ENCODE results near the gene CNTNAP5.

Gene CNTNAP5

DNA sequence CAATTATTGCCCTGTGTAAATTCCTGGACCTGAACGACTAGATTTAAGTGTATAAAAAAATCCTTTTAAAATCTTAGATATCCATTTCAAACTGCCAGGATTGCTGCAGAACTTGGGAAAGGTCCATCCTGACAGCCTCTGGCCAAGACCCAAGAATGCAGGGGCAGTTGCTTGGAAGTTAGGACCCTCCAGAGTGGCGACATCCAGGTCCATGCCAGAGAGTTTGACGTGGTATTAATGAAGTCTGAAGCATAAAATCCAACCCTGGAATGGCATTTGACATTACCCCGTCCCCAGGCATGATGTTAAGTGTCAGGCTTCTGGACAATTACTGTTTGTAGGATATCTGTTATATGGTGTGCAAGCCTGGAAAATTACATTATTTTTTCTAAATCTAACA lies 810.2 kb downstream of the CNTNAP5 start:
- no peak for TF ChIP-seq FOXK2 (IDR thresholded peaks at IDR 0.05)
- ChIA-PET CTCF (no interaction called here), POLR2A (no interaction called here)
- DNase-seq (ENCODE audit: extremely low spot score), result no peak

DNA sequence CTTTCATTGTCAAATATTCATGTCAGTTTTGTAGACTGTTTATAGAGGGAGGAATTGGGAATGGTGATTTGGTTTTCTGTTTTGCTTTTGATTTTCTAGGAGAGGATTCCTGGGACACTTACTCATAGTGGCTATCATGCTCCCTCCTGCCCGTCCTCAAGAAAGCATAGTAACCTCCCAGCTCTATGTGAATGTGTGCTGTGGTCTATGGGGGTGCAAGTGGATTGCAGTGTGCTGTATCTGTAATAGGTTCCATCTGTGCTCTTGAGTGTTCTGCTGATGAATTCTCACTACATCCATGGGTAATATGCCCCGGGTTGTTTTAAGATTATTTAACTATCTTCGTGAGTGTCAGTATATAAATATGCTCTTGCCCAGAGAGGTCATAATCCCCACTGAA lies 811.3 kb downstream of the CNTNAP5 start:
- TF ChIP-seq ZNF384 (IDR thresholded peaks at IDR 0.05) (no peak), CTBP1 (IDR thresholded peaks at IDR 0.05; ENCODE audit: borderline replicate concordance) (no peak), NFRKB (IDR thresholded peaks at IDR 0.05) (no peak), SP1 (IDR thresholded peaks at IDR 0.05) (no peak), FOXK2 (IDR thresholded peaks at IDR 0.05) (no peak), LEF1 (IDR thresholded peaks at IDR 0.05; ENCODE audit: borderline replicate concordance) (no peak), FOXA1 (IDR thresholded peaks at IDR 0.05) (no peak), BHLHE40 (IDR thresholded peaks at IDR 0.05; ENCODE audit: borderline replicate concordance) (no peak), FOXM1 (IDR thresholded peaks at IDR 0.05; ENCODE audit: borderline replicate concordance) (no peak), TARDBP (IDR thresholded peaks at IDR 0.05) (no peak), HDGF (IDR thresholded peaks at IDR 0.05; ENCODE audit: borderline replicate concordance) (no peak)
- TF ChIP-seq, protein P1, sequence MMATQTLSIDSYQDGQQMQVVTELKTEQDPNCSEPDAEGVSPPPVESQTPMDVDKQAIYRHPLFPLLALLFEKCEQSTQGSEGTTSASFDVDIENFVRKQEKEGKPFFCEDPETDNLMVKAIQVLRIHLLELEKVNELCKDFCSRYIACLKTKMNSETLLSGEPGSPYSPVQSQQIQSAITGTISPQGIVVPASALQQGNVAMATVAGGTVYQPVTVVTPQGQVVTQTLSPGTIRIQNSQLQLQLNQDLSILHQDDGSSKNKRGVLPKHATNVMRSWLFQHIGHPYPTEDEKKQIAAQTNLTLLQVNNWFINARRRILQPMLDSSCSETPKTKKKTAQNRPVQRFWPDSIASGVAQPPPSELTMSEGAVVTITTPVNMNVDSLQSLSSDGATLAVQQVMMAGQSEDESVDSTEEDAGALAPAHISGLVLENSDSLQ (IDR thresholded peaks at IDR 0.05), result no peak
- DNase-seq (ENCODE audit: extremely low spot score), result no peak
- CTCF ChIA-PET, result no interaction called here
- POLR2A ChIA-PET, result no interaction called here

DNA sequence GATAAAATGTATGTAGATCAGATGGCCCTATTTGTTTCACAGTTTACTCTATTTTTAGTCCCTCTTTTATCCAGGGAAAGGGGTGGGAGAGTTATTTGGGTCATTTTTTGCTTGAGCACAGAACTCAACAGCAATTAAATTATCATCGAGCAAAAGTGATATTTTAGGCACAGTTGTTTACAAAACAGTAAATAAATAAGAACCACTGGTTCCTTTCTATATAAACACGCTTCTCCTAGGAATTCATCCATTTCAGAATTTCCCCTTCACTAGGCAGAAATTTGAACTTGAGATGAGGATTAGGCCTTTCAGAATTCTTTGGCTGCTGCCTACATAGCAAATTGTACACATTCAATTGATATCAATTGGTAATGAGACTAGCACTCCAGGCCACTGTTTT lies 812.4 kb downstream of the CNTNAP5 start:
- DNase-seq (ENCODE audit: extremely low spot score), result no peak
- ChIA-PET POLR2A (no interaction called here), CTCF (no interaction called here)
- TF ChIP-seq SUZ12 (IDR thresholded peaks at IDR 0.05) (no peak), FOXA1 (IDR thresholded peaks at IDR 0.05) (no peak), CTBP1 (IDR thresholded peaks at IDR 0.05; ENCODE audit: borderline replicate concordance) (no peak), ZNF384 (IDR thresholded peaks at IDR 0.05) (no peak), L3MBTL2 (conservative IDR thresholded peaks at IDR 0.05) (no peak), LEF1 (IDR thresholded peaks at IDR 0.05; ENCODE audit: borderline replicate concordance) (no peak), HDGF (IDR thresholded peaks at IDR 0.05; ENCODE audit: borderline replicate concordance) (no peak), ELF4 (IDR thresholded peaks at IDR 0.05) (no peak), SP1 (IDR thresholded peaks at IDR 0.05) (no peak), BHLHE40 (IDR thresholded peaks at IDR 0.05; ENCODE audit: borderline replicate concordance) (no peak), ARNT (IDR thresholded peaks at IDR 0.05) (no peak), FOXK2 (IDR thresholded peaks at IDR 0.05) (no peak), FOXM1 (IDR thresholded peaks at IDR 0.05; ENCODE audit: borderline replicate concordance) (no peak), NFRKB (IDR thresholded peaks at IDR 0.05) (no peak), TARDBP (IDR thresholded peaks at IDR 0.05) (no peak)
- TF ChIP-seq, protein P1 (IDR thresholded peaks at IDR 0.05), result no peak

DNA sequence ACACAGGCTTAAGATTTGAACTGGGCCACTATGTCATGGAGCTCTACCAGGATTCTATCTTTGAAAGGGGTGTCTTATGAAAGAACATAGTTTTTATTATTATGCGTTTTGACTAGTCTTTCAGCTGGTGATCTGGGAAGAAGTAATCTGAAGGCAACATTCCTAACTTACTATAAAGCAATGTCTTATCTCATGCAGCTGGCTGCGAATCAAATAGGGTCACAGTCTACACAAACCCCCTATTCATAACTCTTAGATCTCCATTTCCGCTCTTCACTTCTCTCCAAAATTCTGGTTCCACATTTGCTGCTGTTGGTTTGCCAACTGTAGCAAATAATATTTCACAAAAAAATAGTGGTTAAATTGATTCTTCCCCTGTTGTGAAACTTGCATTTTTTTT lies 813.3 kb downstream of the CNTNAP5 start:
- TF ChIP-seq CTBP1 (IDR thresholded peaks at IDR 0.05; ENCODE audit: borderline replicate concordance) (no peak), ELF4 (IDR thresholded peaks at IDR 0.05) (no peak), SUZ12 (IDR thresholded peaks at IDR 0.05) (no peak), SP1 (IDR thresholded peaks at IDR 0.05) (no peak), LEF1 (IDR thresholded peaks at IDR 0.05; ENCODE audit: borderline replicate concordance) (no peak), FOXK2 (IDR thresholded peaks at IDR 0.05) (no peak), BHLHE40 (IDR thresholded peaks at IDR 0.05; ENCODE audit: borderline replicate concordance) (no peak), ARNT (IDR thresholded peaks at IDR 0.05) (no peak), L3MBTL2 (conservative IDR thresholded peaks at IDR 0.05) (no peak), TARDBP (IDR thresholded peaks at IDR 0.05) (no peak), NFRKB (IDR thresholded peaks at IDR 0.05) (no peak), ZNF384 (IDR thresholded peaks at IDR 0.05) (no peak), FOXA1 (IDR thresholded peaks at IDR 0.05) (no peak), FOXM1 (IDR thresholded peaks at IDR 0.05; ENCODE audit: borderline replicate concordance) (no peak), HDGF (IDR thresholded peaks at IDR 0.05; ENCODE audit: borderline replicate concordance) (no peak)
- TF ChIP-seq, protein P1 (IDR thresholded peaks at IDR 0.05), result no peak
- ChIA-PET POLR2A (no interaction called here), CTCF (no interaction called here)
- no peak for DNase-seq (ENCODE audit: extremely low spot score)

DNA sequence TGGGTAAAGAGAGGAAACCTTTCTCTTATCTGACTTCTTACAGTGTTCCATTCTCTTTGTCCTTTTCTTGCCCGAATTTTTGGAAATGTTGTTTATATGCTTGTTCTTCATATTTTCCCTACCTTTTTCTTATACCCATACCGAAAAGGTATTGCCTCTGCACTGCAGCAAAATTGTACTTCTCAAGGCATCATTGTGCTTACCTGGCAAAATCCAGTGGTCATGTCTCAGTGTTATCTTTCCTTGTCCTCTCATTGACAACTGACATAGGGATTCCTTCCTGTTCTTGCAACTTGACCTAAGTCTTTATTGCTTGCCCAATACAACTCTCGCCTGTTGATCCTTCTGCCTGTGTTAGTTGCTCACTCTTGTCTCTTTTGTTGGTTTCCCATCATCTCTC lies 842.2 kb downstream of the CNTNAP5 start:
- TF ChIP-seq FOXK2 (IDR thresholded peaks at IDR 0.05) (no peak), FOXM1 (IDR thresholded peaks at IDR 0.05; ENCODE audit: borderline replicate concordance) (no peak), SP1 (IDR thresholded peaks at IDR 0.05) (no peak), FOXA1 (IDR thresholded peaks at IDR 0.05) (no peak), BHLHE40 (IDR thresholded peaks at IDR 0.05; ENCODE audit: borderline replicate concordance) (no peak), CTBP1 (IDR thresholded peaks at IDR 0.05; ENCODE audit: borderline replicate concordance) (no peak), ELF4 (IDR thresholded peaks at IDR 0.05) (no peak), LEF1 (IDR thresholded peaks at IDR 0.05; ENCODE audit: borderline replicate concordance) (no peak), L3MBTL2 (conservative IDR thresholded peaks at IDR 0.05) (no peak), ARNT (IDR thresholded peaks at IDR 0.05) (no peak), HDGF (IDR thresholded peaks at IDR 0.05; ENCODE audit: borderline replicate concordance) (no peak), ZNF384 (IDR thresholded peaks at IDR 0.05) (no peak), SUZ12 (IDR thresholded peaks at IDR 0.05) (no peak), TARDBP (IDR thresholded peaks at IDR 0.05) (no peak), NFRKB (IDR thresholded peaks at IDR 0.05) (no peak)
- TF ChIP-seq, protein P1 (IDR thresholded peaks at IDR 0.05), result no peak
- DNase-seq (ENCODE audit: extremely low spot score), result no peak
- POLR2A ChIA-PET, result no interaction called here
- CTCF ChIA-PET, result no interaction called here

DNA sequence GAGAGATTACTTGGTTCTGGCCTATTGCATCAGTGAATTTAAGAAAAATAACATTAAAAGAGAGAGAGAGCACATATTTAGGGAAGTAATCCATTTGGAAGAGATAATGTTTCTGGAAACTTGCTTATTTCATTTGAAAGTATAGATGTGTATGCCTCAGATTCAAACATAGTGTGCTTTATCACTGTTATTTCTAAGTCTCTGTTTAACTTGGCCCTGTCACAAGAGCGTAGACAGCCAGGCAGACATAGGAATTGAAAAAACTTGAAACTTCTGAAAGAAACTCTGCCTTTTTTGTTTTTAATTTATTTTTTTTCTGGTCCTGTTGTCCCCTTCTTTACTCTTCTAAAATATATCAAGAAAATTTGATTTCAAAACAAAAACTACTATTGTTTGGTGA lies 849.1 kb downstream of the CNTNAP5 start:
- no peak for TF ChIP-seq SP1 (IDR thresholded peaks at IDR 0.05)
- no peak for TF ChIP-seq L3MBTL2 (conservative IDR thresholded peaks at IDR 0.05)
- TF ChIP-seq FOXA1 (IDR thresholded peaks at IDR 0.05), result no peak
- TF ChIP-seq NFRKB (IDR thresholded peaks at IDR 0.05), result no peak
- no peak for TF ChIP-seq ZNF384 (IDR thresholded peaks at IDR 0.05)
- no peak for TF ChIP-seq FOXK2 (IDR thresholded peaks at IDR 0.05)
- TF ChIP-seq, protein P1 (IDR thresholded peaks at IDR 0.05), result no peak
- TF ChIP-seq SUZ12 (IDR thresholded peaks at IDR 0.05), result no peak
- TF ChIP-seq TARDBP (IDR thresholded peaks at IDR 0.05), result no peak
- TF ChIP-seq CTBP1 (IDR thresholded peaks at IDR 0.05; ENCODE audit: borderline replicate concordance), result no peak
- no peak for TF ChIP-seq LEF1 (IDR thresholded peaks at IDR 0.05; ENCODE audit: borderline replicate concordance)
- no peak for TF ChIP-seq BHLHE40 (IDR thresholded peaks at IDR 0.05; ENCODE audit: borderline replicate concordance)
- DNase-seq (ENCODE audit: extremely low spot score), result no peak
- ChIA-PET CTCF (no interaction called here), POLR2A (no interaction called here)

Measured in HEK293T (cell line).